HG03571 (cell line): Measurements from ENCODE around the gene TRDMT1.

Source experiments
- ATAC-seq: cut with Tn5 transposase; IDR thresholded peaks from one replicate; pipeline ENCODE4 v1.9.1; 2021; ENCODE audit not compliant: unreplicated experiment

Gene TRDMT1

GRCh38 chr10:17213646-17214349, 12.3 kb upstream of the TRDMT1 start:
- ATAC-seq: no peak

GRCh38 chr10:17212802-17213221, 11.3 kb upstream of the TRDMT1 start:
- ATAC-seq: no peak

GRCh38 chr10:17210361-17210760, 8.9 kb upstream of the TRDMT1 start:
- ATAC-seq: no peak

GRCh38 chr10:17209881-17210280, 8.4 kb upstream of the TRDMT1 start:
- ATAC-seq: no peak

- no peak for ATAC-seq
These were observed 7.8 kb upstream of the TRDMT1 start for GRCh38 chr10:17209302-17209701.

- ATAC-seq: no peak
These were observed 7.0 kb upstream of the TRDMT1 start for GRCh38 chr10:17208476-17208875.

GRCh38 chr10:17206210-17206709, 4.8 kb upstream of the TRDMT1 start:
- peak; percentile 65 for ATAC-seq

- ATAC-seq: no peak
These were observed 1.9 kb upstream of the TRDMT1 start for GRCh38 chr10:17203416-17203815.

GRCh38 chr10:17202999-17203398, 1.5 kb upstream of the TRDMT1 start:
- no peak for ATAC-seq

GRCh38 chr10:17202506-17202905, 1.0 kb upstream of the TRDMT1 start:
- no peak for ATAC-seq

- ATAC-seq: no peak
These were observed 283 bp upstream of the TRDMT1 start for GRCh38 chr10:17201794-17202116.

GRCh38 chr10:17200001-17200911, 1.2 kb downstream of the TRDMT1 start:
- peak; percentile 27 for ATAC-seq

- no peak for ATAC-seq
These were observed 2.1 kb downstream of the TRDMT1 start for GRCh38 chr10:17199351-17199804.

GRCh38 chr10:17196573-17196972, 4.9 kb downstream of the TRDMT1 start:
- no peak for ATAC-seq

- ATAC-seq: no peak
These were observed 5.4 kb downstream of the TRDMT1 start for GRCh38 chr10:17196045-17196444.

- ATAC-seq: no peak
These were observed 6.4 kb downstream of the TRDMT1 start for GRCh38 chr10:17195083-17195482.

GRCh38 chr10:17190602-17191001, 10.9 kb downstream of the TRDMT1 start:
- ATAC-seq: no peak

- ATAC-seq: no peak
These were observed 12.8 kb downstream of the TRDMT1 start for GRCh38 chr10:17188644-17189172.

- ATAC-seq: no peak
These were observed 15.6 kb downstream of the TRDMT1 start for GRCh38 chr10:17185873-17186272.

- no peak for ATAC-seq
These were observed 18.4 kb downstream of the TRDMT1 start for GRCh38 chr10:17183110-17183509.

GRCh38 chr10:17181751-17182150, 19.7 kb downstream of the TRDMT1 start:
- ATAC-seq: no peak

- ATAC-seq: no peak
These were observed 20.4 kb downstream of the TRDMT1 start for GRCh38 chr10:17181110-17181509.
